ENCODE measurements around the gene ARHGAP9.

DNA sequence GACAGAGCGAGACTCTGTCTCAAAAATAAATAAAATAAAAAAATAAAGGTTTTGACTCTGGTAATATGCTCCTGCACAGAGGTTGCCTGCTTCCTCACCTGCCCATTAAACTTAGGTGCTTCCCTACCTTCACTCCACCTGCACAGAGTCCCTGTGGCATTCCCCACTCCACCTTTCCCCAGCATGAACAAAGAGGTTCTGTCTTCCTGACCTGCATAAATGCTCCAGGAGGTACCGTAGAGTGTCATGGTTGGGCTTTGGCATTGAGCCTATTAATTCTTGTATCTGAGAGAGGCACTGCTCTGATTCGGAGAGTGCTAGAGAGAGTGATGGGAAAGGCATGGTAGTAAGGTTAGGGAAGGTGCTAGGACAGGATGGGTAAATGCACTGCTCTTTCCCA lies 6.3 kb downstream of the ARHGAP9 start:
- no peak for TF ChIP-seq CTCF (conservative IDR thresholded peaks at IDR 0.05)
- TF ChIP-seq ZFX (IDR thresholded peaks at IDR 0.05), result no peak
